NCI-H146 treated with DMSO at 0.1 percent for 48 hours (cell line): ENCODE data around the gene CAMKV.
"Not testable (repeated sequence)": the region's sequence is repeated elsewhere in the genome, so short reads cannot be mapped to it uniquely, and the experiment has no call there.

ENCODE experiments used
- DNase-seq: peaks from one replicate; lab custom pipeline; 2025; ENCODE audit not compliant: unreplicated experiment; lab: John Stamatoyannopoulos, UW

Gene CAMKV, protein sequence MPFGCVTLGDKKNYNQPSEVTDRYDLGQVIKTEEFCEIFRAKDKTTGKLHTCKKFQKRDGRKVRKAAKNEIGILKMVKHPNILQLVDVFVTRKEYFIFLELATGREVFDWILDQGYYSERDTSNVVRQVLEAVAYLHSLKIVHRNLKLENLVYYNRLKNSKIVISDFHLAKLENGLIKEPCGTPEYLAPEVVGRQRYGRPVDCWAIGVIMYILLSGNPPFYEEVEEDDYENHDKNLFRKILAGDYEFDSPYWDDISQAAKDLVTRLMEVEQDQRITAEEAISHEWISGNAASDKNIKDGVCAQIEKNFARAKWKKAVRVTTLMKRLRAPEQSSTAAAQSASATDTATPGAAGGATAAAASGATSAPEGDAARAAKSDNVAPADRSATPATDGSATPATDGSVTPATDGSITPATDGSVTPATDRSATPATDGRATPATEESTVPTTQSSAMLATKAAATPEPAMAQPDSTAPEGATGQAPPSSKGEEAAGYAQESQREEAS

DNA sequence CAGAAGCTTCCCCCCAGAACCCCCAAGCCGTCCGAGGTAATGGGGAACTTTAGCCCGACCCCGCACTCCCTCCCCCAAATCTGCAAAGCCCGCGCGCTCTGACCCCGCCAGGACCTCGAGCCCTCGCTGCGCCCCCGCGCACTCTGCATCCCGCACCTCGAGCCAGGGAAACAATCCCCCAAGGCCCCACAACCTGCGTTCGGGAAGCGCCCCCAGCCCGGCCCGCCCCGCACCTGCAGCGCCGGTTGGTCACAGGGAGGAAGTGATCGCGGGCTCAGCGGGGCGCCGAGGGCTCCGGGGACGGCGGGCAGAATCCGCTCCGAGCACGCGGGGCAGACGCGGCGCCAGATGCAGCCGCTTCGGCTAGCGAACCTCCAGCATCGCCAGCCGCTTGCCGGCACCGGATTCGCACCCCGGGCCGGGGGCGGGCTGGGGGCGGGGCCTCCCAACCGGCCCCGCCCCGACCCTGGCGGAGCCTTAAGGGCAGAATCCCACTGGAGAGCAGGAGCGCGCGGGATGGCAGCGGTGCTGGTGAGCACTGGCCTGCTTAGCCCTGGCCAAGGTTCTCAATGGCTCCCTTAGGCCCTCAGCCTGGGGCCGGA, at the start of gene CAMKV:
CAMKV (minus strand) TSS at position 382 of the 602 bp plus-strand sequence. CDS start 7,518 bp downstream, outside the sequence.
- peak; percentile 10 for DNase-seq

GRCh38 chr3:49917806-49918590, 48.3 kb upstream of the CAMKV start:
- DNase-seq = not testable (repeated sequence)

- no peak for DNase-seq
Measured at GRCh38 chr3:49916686-49917085, 47.0 kb upstream of the CAMKV start.

GRCh38 chr3:49914906-49915305, 45.2 kb upstream of the CAMKV start:
- no peak for DNase-seq

GRCh38 chr3:49912881-49913281, 43.2 kb upstream of the CAMKV start:
- no peak for DNase-seq

DNA sequence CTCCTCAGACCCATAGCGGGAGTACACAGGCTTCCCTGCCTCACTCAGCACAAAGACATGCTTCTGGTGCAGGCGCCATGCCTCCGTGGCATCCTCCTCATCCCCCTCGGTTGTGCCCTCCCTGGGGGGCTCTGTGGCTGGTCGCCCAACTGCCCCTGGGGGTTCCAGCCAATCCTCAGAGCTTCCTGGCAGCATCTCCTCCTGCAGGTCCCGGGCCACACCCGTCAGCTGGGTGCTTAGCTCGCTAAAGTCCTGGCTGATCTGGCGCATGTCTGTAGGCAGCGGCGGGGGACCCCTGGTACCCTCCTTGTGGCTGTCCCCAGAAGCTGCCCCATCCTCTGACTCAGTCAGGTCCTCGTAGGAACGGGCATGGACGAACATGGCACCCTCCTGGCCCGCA, 41.9 kb upstream of the CAMKV start:
- DNase-seq = no peak

DNA sequence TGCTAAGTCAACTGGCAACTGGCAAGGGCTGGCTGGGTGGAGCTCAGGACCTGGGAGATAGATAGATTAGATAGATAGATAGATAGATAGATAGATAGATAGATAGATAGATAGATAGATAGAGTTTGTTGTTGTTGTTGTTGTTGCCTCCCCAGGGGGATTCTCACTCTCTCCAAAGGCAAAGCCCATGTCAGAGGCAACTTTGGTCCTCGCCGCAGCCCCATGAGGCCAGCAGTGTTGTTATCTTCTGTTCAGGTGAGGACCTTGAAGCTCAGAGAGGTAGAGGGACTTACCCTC, 41.4 kb upstream of the CAMKV start:
- DNase-seq = no peak

- DNase-seq = no peak
Measured at GRCh38 chr3:49910409-49911123, 40.9 kb upstream of the CAMKV start.

GRCh38 chr3:49908373-49909199, 38.9 kb upstream of the CAMKV start:
- no peak for DNase-seq

DNA sequence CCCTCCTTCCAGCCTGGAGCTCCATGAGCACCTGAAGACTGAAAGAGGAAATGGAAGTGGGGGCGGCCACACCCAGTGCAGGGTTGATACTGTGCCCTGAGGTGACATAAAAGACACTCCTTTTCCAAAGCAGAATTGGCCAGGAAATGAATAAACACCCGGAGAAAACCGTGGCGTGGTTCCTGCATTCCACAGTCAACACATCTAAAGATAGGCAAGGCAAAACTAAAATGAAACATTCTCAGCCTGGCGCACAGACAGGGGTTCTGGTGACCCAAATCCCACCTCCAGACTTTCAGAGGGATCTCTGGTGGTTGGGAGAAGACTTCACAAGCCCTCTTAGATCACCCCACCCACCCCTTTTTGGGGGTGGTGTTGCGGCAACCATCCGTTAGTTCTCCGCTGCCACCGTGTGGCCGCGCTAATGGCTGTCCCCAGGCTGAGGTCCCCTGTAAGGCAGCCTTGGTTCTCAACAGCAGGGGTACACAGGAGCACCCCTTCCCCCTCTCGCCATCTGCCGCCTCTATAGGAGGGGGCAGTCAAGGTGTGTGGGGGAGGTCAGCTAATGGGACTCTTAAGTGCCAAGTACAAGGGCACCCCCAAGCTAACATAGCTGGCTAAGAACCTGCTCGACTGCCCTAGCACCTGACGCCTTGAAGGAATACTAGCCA, 36.5 kb upstream of the CAMKV start:
- DNase-seq = no peak

DNA sequence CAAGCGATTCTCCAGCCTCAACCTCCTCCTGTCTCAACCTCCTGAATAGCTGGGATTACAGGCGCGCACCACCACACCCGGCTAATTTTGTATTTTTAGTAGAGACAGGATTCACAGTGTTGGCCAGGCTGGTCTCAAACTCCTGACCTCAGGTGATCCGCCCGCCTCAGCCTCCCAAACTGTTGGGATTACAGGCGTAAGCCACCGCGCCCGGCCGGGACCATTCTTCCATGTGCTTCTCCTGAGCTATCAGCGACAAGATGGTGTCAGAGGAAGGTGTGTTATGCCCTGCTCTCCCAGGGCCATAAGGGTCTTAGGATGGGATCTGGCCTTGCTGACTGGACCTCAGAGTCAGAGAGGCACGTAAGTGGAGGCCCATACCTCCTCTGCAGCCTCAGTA, 34.7 kb upstream of the CAMKV start:
- DNase-seq = not testable (repeated sequence)

GRCh38 chr3:49903451-49904424, 34.0 kb upstream of the CAMKV start, which contains the start of gene MST1R:
Gene MST1R, minus strand, starts transcription at chr3:49903873. Its CDS starts 264 bp downstream, at chr3:49903609.
- no peak for DNase-seq

GRCh38 chr3:49902511-49903345, 33.0 kb upstream of the CAMKV start:
- no peak for DNase-seq

DNA sequence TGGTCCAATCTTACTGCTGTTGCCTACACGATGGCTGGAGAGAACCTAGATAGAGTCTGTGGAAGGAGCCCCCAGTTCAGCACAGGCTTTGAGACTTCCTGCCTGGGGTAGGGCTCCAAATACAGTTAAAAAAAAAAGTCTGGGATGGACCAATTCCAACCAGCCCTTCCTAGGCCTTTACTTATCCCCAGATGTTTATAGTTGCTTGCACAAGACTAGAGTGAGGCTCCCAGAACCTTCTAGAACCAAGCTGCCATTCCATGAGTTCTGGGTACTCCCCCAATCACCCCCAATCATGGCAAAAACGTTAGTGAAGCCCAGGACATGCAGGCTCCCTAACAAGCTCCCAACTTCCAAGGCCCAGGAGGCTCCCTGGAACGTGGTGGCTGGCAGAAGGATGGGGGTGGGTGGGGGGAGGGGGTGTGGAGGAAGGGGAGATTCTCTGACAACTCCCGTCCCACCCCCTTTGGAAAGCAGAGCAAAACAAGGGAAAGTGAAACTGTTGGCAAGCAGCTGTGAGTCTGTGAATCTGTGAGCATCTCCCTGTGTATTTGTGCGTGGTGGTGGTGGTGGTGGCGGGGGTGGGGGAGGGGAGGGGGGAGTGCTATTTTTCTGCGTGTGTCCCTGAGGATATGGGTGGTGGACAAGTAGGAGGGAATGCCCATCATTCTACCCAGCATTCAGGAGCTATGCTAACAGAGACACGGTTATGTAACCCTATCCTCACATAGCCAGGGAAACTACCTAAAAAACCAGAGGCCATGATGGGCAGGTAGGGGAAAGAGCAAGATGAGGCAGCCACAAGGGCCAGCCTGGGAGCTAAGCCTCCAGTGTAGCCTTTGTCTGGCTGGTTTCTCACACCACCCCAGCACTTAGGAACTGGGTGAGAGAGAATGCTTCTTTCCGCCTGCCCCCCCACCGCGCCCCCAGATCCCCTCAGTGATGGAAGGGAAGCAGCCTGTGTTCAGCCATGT, 31.9 kb upstream of the CAMKV start:
- DNase-seq = no peak

DNA sequence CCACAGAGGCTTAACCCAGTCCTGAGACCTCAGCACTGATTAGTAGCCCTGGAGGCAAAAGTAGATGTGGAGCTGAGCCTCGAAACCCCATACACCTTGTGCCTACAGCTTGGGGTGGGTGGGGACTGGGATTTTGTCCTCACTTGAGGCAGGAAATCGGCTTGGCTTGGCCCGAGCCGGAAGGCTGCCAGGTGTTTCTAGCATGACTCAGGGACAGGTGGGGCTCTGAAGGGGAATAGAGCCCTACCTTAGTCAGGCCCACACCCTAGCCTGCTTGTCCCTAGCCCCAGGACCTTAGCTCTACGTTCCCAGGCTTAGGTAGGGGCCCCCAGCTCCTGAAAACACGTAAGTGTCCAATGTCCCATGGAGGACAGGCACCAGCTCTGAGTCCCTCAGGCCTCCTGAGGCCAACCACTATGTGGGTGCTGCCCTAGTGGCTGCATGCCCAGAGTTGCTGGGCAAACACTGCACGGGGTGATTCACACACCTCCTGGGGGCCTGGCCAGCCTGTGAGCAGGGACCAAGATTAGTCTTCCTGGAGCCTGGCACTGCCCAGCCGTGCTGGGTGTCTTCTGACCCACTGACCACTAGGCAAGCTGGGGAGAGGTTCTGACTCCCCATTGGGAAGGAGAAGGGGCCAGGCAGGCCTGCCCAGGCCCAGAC, 30.9 kb upstream of the CAMKV start:
- no peak for DNase-seq

DNA sequence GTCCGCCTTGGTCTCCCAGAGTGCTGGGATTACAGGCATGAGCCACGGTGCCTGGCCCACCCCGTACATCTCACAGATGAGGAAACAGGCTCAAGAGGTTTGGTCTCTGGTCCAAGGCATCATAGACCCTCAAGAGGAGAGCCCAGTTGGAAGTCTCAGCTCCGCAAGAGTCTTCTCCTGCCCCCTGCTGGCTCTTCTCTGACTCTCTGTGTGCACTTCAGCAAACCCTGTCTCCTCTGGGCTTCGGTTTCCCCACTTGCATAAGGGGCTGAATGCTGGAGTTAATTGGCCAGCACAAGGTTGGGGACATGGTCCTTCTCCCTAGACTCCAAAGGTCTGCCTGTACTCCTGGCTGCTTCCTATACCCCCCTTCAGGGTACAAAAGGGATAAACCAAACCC, 30.1 kb upstream of the CAMKV start:
- no peak for DNase-seq
